ENCODE measurements around the gene C1orf50.
"Not testable (repeated sequence)": the region's sequence is repeated elsewhere in the genome, so short reads cannot be mapped to it uniquely, and the experiment has no call there.

Gene C1orf50

GRCh38 chr1:42797414-42797813 is 30.4 kb downstream of the C1orf50 start:
- no peak for TF ChIP-seq CTCF (IDR thresholded peaks at IDR 0.05; ENCODE audit: low read depth, low read length)
- H3K4me3 ChIP-seq (replicated peaks in 1 of 2; ENCODE audit: low read depth in 2 of 2, low read length in 2 of 2), result no peak overlapping the region
- DNase-seq (ENCODE audit: low read depth in 2 of 2), result no peak

DNA sequence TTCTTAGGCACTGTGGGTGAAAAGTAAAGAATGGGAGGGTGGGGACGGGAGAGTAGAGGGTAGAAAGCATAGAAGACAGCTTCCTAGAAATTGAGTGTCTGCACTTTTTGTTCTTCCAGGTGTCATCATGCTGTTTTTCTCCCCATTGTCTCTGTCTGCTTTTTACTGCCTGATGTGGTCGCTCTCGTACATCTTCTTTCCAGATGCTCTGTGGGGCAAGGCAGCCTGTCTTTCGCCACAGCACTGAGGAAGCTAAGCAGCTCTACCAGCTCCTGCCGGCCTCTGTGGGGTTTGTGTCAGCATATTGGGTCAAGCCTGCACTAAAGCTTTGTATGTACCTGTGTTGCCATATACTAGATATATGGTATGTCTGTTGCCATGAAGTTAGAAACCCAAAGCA is 30.9 kb downstream of the C1orf50 start:
- no peak for TF ChIP-seq CTCF (IDR thresholded peaks at IDR 0.05; ENCODE audit: low read depth, low read length)
- DNase-seq (ENCODE audit: low read depth in 2 of 2), result no peak
- H3K4me3 ChIP-seq (replicated peaks in 1 of 2; ENCODE audit: low read depth in 2 of 2, low read length in 2 of 2), result no peak overlapping the region

GRCh38 chr1:42801832-42802473 is 34.9 kb downstream of the C1orf50 start:
- no peak for TF ChIP-seq CTCF (IDR thresholded peaks at IDR 0.05; ENCODE audit: low read depth, low read length)
- no peak overlapping the region for H3K4me3 ChIP-seq (replicated peaks in 1 of 2; ENCODE audit: low read depth in 2 of 2, low read length in 2 of 2)
- peak in 1 of 2 donors; percentile 10 for DNase-seq (ENCODE audit: low read depth in 2 of 2)

DNA sequence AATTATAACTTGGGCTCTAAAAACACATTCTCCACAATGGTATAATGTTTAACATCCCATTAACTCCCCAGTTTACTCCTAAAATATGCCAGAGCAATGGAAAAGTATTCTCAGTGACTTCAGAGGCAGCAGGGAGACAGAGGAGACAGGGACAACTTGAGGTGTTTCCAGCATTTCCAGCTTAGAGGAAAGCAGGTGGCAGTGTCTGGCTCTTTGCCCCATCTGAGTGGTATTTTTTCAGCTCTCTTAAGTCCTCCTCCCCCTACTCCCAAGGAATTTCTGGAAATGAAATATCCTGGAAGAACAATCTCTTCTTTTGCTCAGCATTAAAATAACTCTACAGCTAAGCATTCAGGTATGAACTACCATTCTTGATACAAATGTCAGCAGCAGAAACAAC is 39.1 kb downstream of the C1orf50 start:
- no peak overlapping the region for H3K4me3 ChIP-seq (replicated peaks in 1 of 2; ENCODE audit: low read depth in 2 of 2, low read length in 2 of 2)
- DNase-seq (ENCODE audit: low read depth in 2 of 2), result no peak
- no peak for TF ChIP-seq CTCF (IDR thresholded peaks at IDR 0.05; ENCODE audit: low read depth, low read length)

DNA sequence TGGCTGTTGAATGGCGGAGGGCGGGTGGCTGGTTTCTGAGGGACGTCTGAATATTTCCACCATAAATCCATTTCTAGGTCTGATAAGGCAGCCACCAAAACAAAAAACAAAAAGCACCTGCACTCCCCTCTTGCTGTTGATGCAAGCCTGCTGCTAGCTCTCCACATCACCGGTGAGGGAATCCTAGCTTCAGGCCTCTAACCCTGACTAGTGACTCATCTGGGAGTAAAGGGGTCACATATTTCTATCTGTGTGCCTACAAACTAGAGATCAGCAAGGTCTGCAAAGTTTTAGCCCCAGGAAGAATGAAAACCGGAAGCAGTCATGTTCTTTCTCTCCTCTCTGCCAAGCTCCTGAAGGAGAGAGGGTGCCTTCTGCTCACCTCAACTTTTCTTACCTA is 39.5 kb downstream of the C1orf50 start:
- no peak overlapping the region for H3K4me3 ChIP-seq (replicated peaks in 1 of 2; ENCODE audit: low read depth in 2 of 2, low read length in 2 of 2)
- TF ChIP-seq CTCF (IDR thresholded peaks at IDR 0.05; ENCODE audit: low read depth, low read length), result no peak
- DNase-seq (ENCODE audit: low read depth in 2 of 2), result no peak

DNA sequence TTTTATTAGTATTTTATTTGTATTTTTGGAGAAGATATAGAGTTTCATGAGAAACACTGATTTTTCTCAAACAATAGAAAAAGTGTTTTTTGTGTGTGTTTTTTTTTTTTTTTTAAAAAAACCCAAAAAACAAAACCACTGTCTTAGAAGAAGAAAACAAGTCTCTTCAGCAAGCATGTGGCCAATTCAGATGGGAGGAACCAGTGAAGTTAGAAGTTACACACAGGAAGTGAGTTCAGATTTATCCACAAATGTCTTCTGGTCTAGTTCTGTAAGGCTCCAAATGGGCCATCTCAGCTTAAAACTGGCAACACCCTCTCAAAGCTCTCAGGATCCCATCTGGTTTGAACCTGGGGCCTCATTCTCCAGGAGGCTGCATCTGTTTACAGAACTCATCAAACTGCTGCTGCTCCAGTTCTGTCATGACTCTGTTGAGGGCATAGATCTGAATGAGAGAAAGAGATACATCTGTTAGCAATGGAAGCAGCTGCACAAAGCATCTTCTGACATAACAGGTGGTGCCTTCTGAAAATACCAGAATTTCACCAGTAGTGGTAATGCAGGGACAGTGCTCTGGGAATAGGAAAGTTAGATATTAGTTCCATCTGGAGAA is 40.1 kb downstream of the C1orf50 start:
- no peak overlapping the region for H3K4me3 ChIP-seq (replicated peaks in 1 of 2; ENCODE audit: low read depth in 2 of 2, low read length in 2 of 2)
- TF ChIP-seq CTCF (IDR thresholded peaks at IDR 0.05; ENCODE audit: low read depth, low read length), result no peak
- no peak for DNase-seq (ENCODE audit: low read depth in 2 of 2)

GRCh38 chr1:42814815-42815214 is 47.8 kb downstream of the C1orf50 start:
- H3K4me3 ChIP-seq (replicated peaks in 1 of 2; ENCODE audit: low read depth in 2 of 2, low read length in 2 of 2); DNase-seq (ENCODE audit: low read depth in 2 of 2): not testable (repeated sequence)
